Fibroblast of lung (primary cell): ENCODE measurements around the gene CD300LF. TPM values are rescaled to one million over a fixed set of nuclear protein-coding genes. Genes with fewer than 3 reads are reported as not detected.

Experiments used
- DNase-seq, 2 donors: peaks; one replicate each; pipeline versions ENCODE4 v3.0.0 to v3.0.0-alpha.2; 2010; ENCODE audit warnings: low read depth in 2 of 2
- H2AFZ ChIP-seq: 2 replicates; pipeline ENCODE4 v1.5.1; 2012; ENCODE audit warnings: low read length, control low read depth, inconsistent platforms
- H3K27ac ChIP-seq: 2 replicates; pipeline ENCODE4 v1.5.1; 2011; ENCODE audit warnings: low read length, control low read depth; ENCODE audit not compliant: insufficient read depth
- H3K27me3 ChIP-seq: 2 replicates; pipeline ENCODE4 v1.5.1; 2011; ENCODE audit warnings: mild to moderate bottlenecking, low read length; ENCODE audit not compliant: control insufficient read depth, insufficient read depth
- H3K36me3 ChIP-seq: 2 replicates; pipeline ENCODE4 v1.5.1; 2011; ENCODE audit warnings: low read length; ENCODE audit not compliant: control insufficient read depth, insufficient read depth
- H3K4me1 ChIP-seq: 2 replicates; pipeline ENCODE4 v1.5.1; 2011; ENCODE audit warnings: low read length; ENCODE audit not compliant: control insufficient read depth, insufficient read depth; ENCODE audit errors: extremely low read depth
- H3K4me2 ChIP-seq: 2 replicates; pipeline ENCODE4 v1.5.1; 2011; ENCODE audit warnings: low read length, control low read depth; ENCODE audit not compliant: insufficient read depth; ENCODE audit errors: extremely low read depth
- H3K4me3 ChIP-seq, 4 experiments: fragments of 200-600 bp in 1 of 4; sonication (generic) in 1 of 4; replicated peaks in 1 of 4; 2 replicates each; pipeline ENCODE4 v1.5.1; 2011 to 2016; ENCODE audit warnings: low read length in 4 of 4, low read depth in 3 of 4, mild to moderate bottlenecking in 3 of 4, control low read depth in 2 of 4, inconsistent platforms in 1 of 4, mixed read lengths in 1 of 4; ENCODE audit not compliant: insufficient read depth in 1 of 4; ENCODE audit errors: control extremely low read depth in 1 of 4
- H3K79me2 ChIP-seq: 2 replicates; pipeline ENCODE4 v1.5.1; 2012; ENCODE audit warnings: mild to moderate bottlenecking, low read length, inconsistent platforms; ENCODE audit not compliant: control insufficient read depth, insufficient read depth
- H3K9ac ChIP-seq: 2 replicates; pipeline ENCODE4 v1.5.1; 2011; ENCODE audit warnings: mild to moderate bottlenecking, low read length, control low read depth; ENCODE audit not compliant: insufficient read depth
- H3K9me3 ChIP-seq: 2 replicates; pipeline ENCODE4 v1.5.1; 2012; ENCODE audit warnings: low read depth, low read length; ENCODE audit not compliant: control insufficient read depth, insufficient read depth
- H4K20me1 ChIP-seq: 2 replicates; pipeline ENCODE4 v1.5.1; 2011; ENCODE audit warnings: low read length; ENCODE audit not compliant: control insufficient read depth, insufficient read depth; ENCODE audit errors: extremely low read depth
- CTCF ChIP-seq, 2 donors: IDR thresholded peaks in 1 of 2; conservative IDR thresholded peaks in 1 of 2; 1 replicate in 1 of 2; 2 replicates in 1 of 2; pipeline ENCODE4 v1.5.1; 2011 to 2012; ENCODE audit warnings: low read length in 2 of 2, control low read depth in 1 of 2, inconsistent platforms in 1 of 2, low read depth in 1 of 2, mild to moderate bottlenecking in 1 of 2
- EZH2 ChIP-seq: IDR thresholded peaks from 2 replicates; pipeline ENCODE4 v1.5.1; 2012; ENCODE audit warnings: low read length, control low read depth, mild to moderate bottlenecking; ENCODE audit errors: missing control alignments
- polyA plus RNA-seq, 2 donors: library from polyadenylated mRNA; depleted of rRNA in 1 of 2; stranded (reverse) in 1 of 2; unstranded in 1 of 2; fragments of >200 nt; gene quantifications; 2 replicates each; pipeline ENCODE4 v1.2.1, GENCODE V29; 2011 to 2012; ENCODE audit warnings: missing spikeins in 1 of 2
- total RNA-seq: library from RNA; depleted of rRNA; stranded (reverse); fragments of >200 nt; gene quantifications from 2 replicates; pipeline ENCODE4 v1.2.1, GENCODE V29; 2014

Gene CD300LF
- total and polyA plus RNA-seq, 2 donors (not counting 1 experiment from before 2014, with no cell fraction given), result not detected

DNA sequence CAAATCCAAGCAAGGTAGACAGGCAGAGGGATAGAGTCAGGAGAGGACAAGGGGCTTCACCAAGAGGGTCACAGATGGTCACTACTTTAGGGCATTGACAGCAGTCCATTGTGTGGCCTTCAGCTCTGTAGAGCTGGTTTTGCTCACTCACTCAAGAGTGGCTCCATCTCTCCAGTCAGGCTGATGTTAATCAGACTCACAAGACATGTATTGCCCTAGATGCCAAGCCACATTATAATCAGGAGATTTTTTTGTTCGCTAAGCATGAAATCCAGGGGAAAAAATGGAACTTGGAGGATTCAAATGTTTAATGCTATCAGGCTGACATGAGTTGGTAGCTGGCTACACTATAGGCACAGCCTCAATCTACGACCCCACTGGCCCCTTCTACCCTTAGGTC lies 32.5 kb downstream of the CD300LF start:
- TF ChIP-seq EZH2 (no peak), CTCF (conservative IDR thresholded peaks at IDR 0.05 in 1 of 2, IDR thresholded peaks at IDR 0.05 in 1 of 2; ENCODE audit: low read depth in 1 of 2, low read length in 2 of 2) (no peak)
- Histone ChIP-seq H3K4me3 (no peak overlapping the region), H4K20me1 (no peaks in the 10 kb centered on the region), H3K4me1 (no peaks in the 10 kb centered on the region), H3K4me2 (no peak overlapping the region), H3K27ac (no peak overlapping the region), H3K27me3 (no peaks in the 10 kb centered on the region), H2AFZ (no peak overlapping the region), H3K9me3 (no peaks in the 10 kb centered on the region), H3K9ac (no peak overlapping the region), H3K36me3 (no peaks in the 10 kb centered on the region), H3K79me2 (no peaks in the 10 kb centered on the region)
- DNase-seq, result no peak

GRCh38 chr17:74679374-74679773 lies 33.3 kb downstream of the CD300LF start:
- no peak overlapping the region for H3K9ac ChIP-seq
- no peaks in the 10 kb centered on the region for H3K36me3 ChIP-seq
- TF ChIP-seq EZH2 (no peak), CTCF (conservative IDR thresholded peaks at IDR 0.05 in 1 of 2, IDR thresholded peaks at IDR 0.05 in 1 of 2; ENCODE audit: low read depth in 1 of 2, low read length in 2 of 2) (no peak)
- no peaks in the 10 kb centered on the region for H3K27me3 ChIP-seq
- H3K4me2 ChIP-seq, result no peak overlapping the region
- no peak for DNase-seq
- no peak overlapping the region for H2AFZ ChIP-seq
- H3K4me3 ChIP-seq, result no peak overlapping the region
- H3K9me3 ChIP-seq, result no peaks in the 10 kb centered on the region
- no peaks in the 10 kb centered on the region for H3K79me2 ChIP-seq
- H3K27ac ChIP-seq, result no peak overlapping the region
- H4K20me1 ChIP-seq, result no peaks in the 10 kb centered on the region
- no peaks in the 10 kb centered on the region for H3K4me1 ChIP-seq

GRCh38 chr17:74678541-74678940 lies 34.2 kb downstream of the CD300LF start:
- H3K4me3 ChIP-seq, result no peak overlapping the region
- H3K79me2 ChIP-seq, result no peaks in the 10 kb centered on the region
- no peaks in the 10 kb centered on the region for H4K20me1 ChIP-seq
- H3K27ac ChIP-seq, result no peak overlapping the region
- no peaks in the 10 kb centered on the region for H3K36me3 ChIP-seq
- no peak overlapping the region for H3K4me2 ChIP-seq
- DNase-seq, result no peak
- no peaks in the 10 kb centered on the region for H3K27me3 ChIP-seq
- H3K9me3 ChIP-seq, result no peaks in the 10 kb centered on the region
- H2AFZ ChIP-seq, result no peak overlapping the region
- no peak overlapping the region for H3K9ac ChIP-seq
- TF ChIP-seq CTCF (conservative IDR thresholded peaks at IDR 0.05 in 1 of 2, IDR thresholded peaks at IDR 0.05 in 1 of 2; ENCODE audit: low read depth in 1 of 2, low read length in 2 of 2), result no peak
- no peak for TF ChIP-seq EZH2
- no peaks in the 10 kb centered on the region for H3K4me1 ChIP-seq
